CD4-positive, CD25-positive, alpha-beta regulatory T cell (primary cell): ENCODE results near the gene CSNK1G1. TPM values are rescaled to one million over a fixed set of nuclear protein-coding genes. Genes with fewer than 3 reads are reported as not detected.
"Not testable (repeated sequence)": the region's sequence is repeated elsewhere in the genome, so short reads cannot be mapped to it uniquely, and the experiment has no call there.

Experiments
- ATAC-seq, 2 donors: fragments of 150-1000 bp; cut with Tn5 transposase; one replicate each; pipeline ENCODE4 v1.10.0; 2021; ENCODE audit warnings: low read depth in 2 of 2, moderate number of reproducible peaks in 2 of 2, moderate library complexity in 1 of 2
- DNase-seq, 3 donors: peaks; one replicate each; pipeline versions ENCODE4 v3.0.0 to v3.0.0-alpha.2; 2012 to 2022; ENCODE audit warnings: mixed read lengths in 1 of 3
- H3K27ac ChIP-seq: one replicate; pipeline ENCODE4 v1.7.0; 2013; ENCODE audit warnings: mild to moderate bottlenecking, low read length; ENCODE audit not compliant: insufficient read depth, poor library complexity, severe bottlenecking
- H3K27me3 ChIP-seq: one replicate; pipeline ENCODE4 v1.7.0; 2013; ENCODE audit warnings: low read length; ENCODE audit not compliant: control insufficient read depth, insufficient read depth
- H3K36me3 ChIP-seq: one replicate; pipeline ENCODE4 v1.7.0; 2013; ENCODE audit warnings: mild to moderate bottlenecking, low read length, moderate library complexity; ENCODE audit not compliant: control insufficient read depth, insufficient read depth
- H3K4me1 ChIP-seq: 2 replicates; pipeline ENCODE4 v1.7.0; 2013; ENCODE audit warnings: mild to moderate bottlenecking, low read length; ENCODE audit not compliant: insufficient read depth, control insufficient read depth, poor library complexity, severe bottlenecking
- H3K4me3 ChIP-seq: one replicate; pipeline ENCODE4 v1.7.0; 2013; ENCODE audit warnings: low read depth, mild to moderate bottlenecking, low read length, moderate library complexity
- H3K9me3 ChIP-seq, 2 experiments: 1 replicate in 1 of 2; 2 replicates in 1 of 2; pipeline ENCODE4 v1.7.0; 2013; ENCODE audit warnings: low read length in 2 of 2, mild to moderate bottlenecking in 1 of 2, moderate library complexity in 1 of 2; ENCODE audit not compliant: control insufficient read depth in 2 of 2
- H3K27ac Mint-ChIP-seq, 3 donors: one replicate each; pipeline ENCODE4 v1.8.0; 2020 to 2022; ENCODE audit warnings: mild to moderate bottlenecking in 3 of 3, mixed read lengths in 3 of 3, moderate library complexity in 2 of 3
- H3K27me3 Mint-ChIP-seq: one replicate; pipeline ENCODE4 v1.8.0; 2022; ENCODE audit warnings: mild to moderate bottlenecking, mixed read lengths
- H3K36me3 Mint-ChIP-seq: one replicate; pipeline ENCODE4 v1.8.0; 2020; ENCODE audit warnings: mixed read lengths
- H3K4me1 Mint-ChIP-seq, 4 donors: one replicate each; pipeline ENCODE4 v1.8.0; 2020 to 2022; ENCODE audit warnings: mixed read lengths in 4 of 4, mild to moderate bottlenecking in 1 of 4
- H3K4me3 Mint-ChIP-seq, 4 donors: one replicate each; pipeline ENCODE4 v1.8.0; 2020 to 2022; ENCODE audit warnings: mild to moderate bottlenecking in 4 of 4, mixed read lengths in 4 of 4, moderate library complexity in 3 of 4
- H3K9me3 Mint-ChIP-seq, 7 donors: one replicate each; pipeline ENCODE4 v1.8.0; 2020 to 2022; ENCODE audit warnings: mixed read lengths in 7 of 7, mild to moderate bottlenecking in 3 of 7, moderate library complexity in 2 of 7
- polyA plus RNA-seq, 4 donors: library from polyadenylated mRNA; unstranded; fragments of 300-500 nt; fragmentation: Illumina TruSeq; gene quantifications; one replicate each; pipeline ENCODE4 v1.2.3, GENCODE V29; 2021
- total RNA-seq: library from RNA; stranded (reverse); gene quantifications from one replicate; pipeline ENCODE4 v1.2.3, GENCODE V29; 2022

CSNK1G1 gene
- total and polyA plus RNA-seq, 5 donors from 2014 or later = 14.4 to 27.6 (median 15.1) TPM

- no peaks in the 10 kb centered on the region for H3K27me3 ChIP-seq
- Mint-ChIP-seq H3K4me1 (peaks cover 0 to 7% (median 0%) of the 10 kb centered on the region in 4 donors), H3K36me3 (peaks cover 47% of the 10 kb centered on the region), H3K9me3 (no peaks in the 10 kb centered on the region), H3K4me3 (no peak overlapping the region), H3K27me3 (no peaks in the 10 kb centered on the region), H3K27ac (no peak overlapping the region)
- no peak for DNase-seq
- no peak overlapping the region for H3K4me3 ChIP-seq
- no peaks in the 10 kb centered on the region for H3K4me1 ChIP-seq
- H3K27ac ChIP-seq = no peak overlapping the region
- no peak for ATAC-seq
- H3K9me3 ChIP-seq = no peaks in the 10 kb centered on the region
- H3K36me3 ChIP-seq = peaks cover 83% of the 10 kb centered on the region
Observed at GRCh38 chr15:64122444-64122843, 233.5 kb downstream of the CSNK1G1 start.

GRCh38 chr15:64121614-64122013 lies 234.4 kb downstream of the CSNK1G1 start:
- no peaks in the 10 kb centered on the region for H3K4me1 ChIP-seq
- peaks cover 0 to 7% (median 0%) of the 10 kb centered on the region in 4 donors for H3K4me1 Mint-ChIP-seq
- H3K27ac ChIP-seq = no peak overlapping the region
- no peaks in the 10 kb centered on the region for H3K27me3 ChIP-seq
- peaks cover 44% of the 10 kb centered on the region for H3K36me3 Mint-ChIP-seq
- ATAC-seq (no peak), DNase-seq (no peak)
- no peaks in the 10 kb centered on the region for H3K9me3 Mint-ChIP-seq
- no peak overlapping the region for H3K4me3 ChIP-seq
- H3K4me3 Mint-ChIP-seq = no peak overlapping the region
- peaks cover 82% of the 10 kb centered on the region for H3K36me3 ChIP-seq
- H3K27me3 Mint-ChIP-seq = no peaks in the 10 kb centered on the region
- peak overlapping the region in 1 of 3 donors; percentile 78 for H3K27ac Mint-ChIP-seq
- H3K9me3 ChIP-seq = no peaks in the 10 kb centered on the region

GRCh38 chr15:64120322-64120721 lies 235.7 kb downstream of the CSNK1G1 start:
- not testable (repeated sequence) for H3K9me3 Mint-ChIP-seq, H3K27ac ChIP-seq, ATAC-seq, H3K4me3 Mint-ChIP-seq, H3K4me1 ChIP-seq, H3K27me3 Mint-ChIP-seq, H3K9me3 ChIP-seq, H3K27ac Mint-ChIP-seq, H3K27me3 ChIP-seq, H3K4me3 ChIP-seq, DNase-seq
- H3K36me3 Mint-ChIP-seq = peaks cover 43% of the 10 kb centered on the region
- peaks cover 0 to 10% (median 0%) of the 10 kb centered on the region in 4 donors for H3K4me1 Mint-ChIP-seq
- H3K36me3 ChIP-seq = peaks cover 85% of the 10 kb centered on the region

- Mint-ChIP-seq H3K9me3 (no peaks in the 10 kb centered on the region), H3K4me3 (no peak overlapping the region)
Observed at GRCh38 chr15:64117759-64118487, 238.1 kb downstream of the CSNK1G1 start.

More at GRCh38 chr15:64117759-64118487, 238.1 kb downstream of the CSNK1G1 start:
- Mint-ChIP-seq H3K4me1 (peaks cover 0 to 13% (median 7%) of the 10 kb centered on the region in 4 donors), H3K27me3 (no peaks in the 10 kb centered on the region), H3K27ac (peak overlapping the region in 2 of 3 donors; percentile 34 to 51), H3K36me3 (peaks cover 36% of the 10 kb centered on the region)
- no peak overlapping the region for H3K27ac ChIP-seq
- DNase-seq = no peak
- no peak overlapping the region for H3K4me3 ChIP-seq
- no peaks in the 10 kb centered on the region for H3K9me3 ChIP-seq
- no peak for ATAC-seq
- H3K27me3 ChIP-seq = no peaks in the 10 kb centered on the region
- peaks cover 96% of the 10 kb centered on the region for H3K36me3 ChIP-seq
- no peaks in the 10 kb centered on the region for H3K4me1 ChIP-seq

Other genes with a start within 250 kb of the CSNK1G1 start
- gene SNX22, start 204.4 kb downstream of the CSNK1G1 start, total RNA-seq = 0.20 TPM
- gene SNX22, start 204.4 kb downstream of the CSNK1G1 start, polyA plus RNA-seq = 1 to 10 TPM in 2 of 4 donors, under 1 TPM in 2; 0.85 to 1.4 (median 1.2) TPM
- gene PPIB, start 193.2 kb downstream of the CSNK1G1 start, total RNA-seq = 171 TPM
- 100 to 1,000 TPM; 516 to 624 (median 569) TPM for gene PPIB, start 193.2 kb downstream of the CSNK1G1 start, polyA plus RNA-seq
- gene PCLAF, start 25.3 kb upstream of the CSNK1G1 start, total RNA-seq = 1.0 TPM
- gene PCLAF, start 25.3 kb upstream of the CSNK1G1 start, polyA plus RNA-seq = 10 to 100 TPM in 2 of 4 donors, 1 to 10 TPM in 2; 9.1 to 27.0 (median 10.8) TPM
- 26.3 TPM for gene TRIP4, start 31.7 kb upstream of the CSNK1G1 start, total RNA-seq
- gene TRIP4, start 31.7 kb upstream of the CSNK1G1 start, polyA plus RNA-seq = 10 to 100 TPM; 29.9 to 47.3 (median 39.9) TPM
- 39.0 TPM for gene ZNF609, start 104.4 kb upstream of the CSNK1G1 start, total RNA-seq
- gene ZNF609, start 104.4 kb upstream of the CSNK1G1 start, polyA plus RNA-seq = 1 to 10 TPM in 3 of 4 donors, under 1 TPM in 1; 0.64 to 2.6 (median 1.6) TPM